GM18858 (cell line): Measurements from ENCODE around the gene TBXAS1.
"Not testable (repeated sequence)": the region's sequence is repeated elsewhere in the genome, so short reads cannot be mapped to it uniquely, and the experiment has no call there.

Experiments
- ATAC-seq: cut with Tn5 transposase; IDR thresholded peaks from one replicate; pipeline ENCODE4 v1.9.1; 2021; ENCODE audit not compliant: unreplicated experiment

TBXAS1 gene

DNA sequence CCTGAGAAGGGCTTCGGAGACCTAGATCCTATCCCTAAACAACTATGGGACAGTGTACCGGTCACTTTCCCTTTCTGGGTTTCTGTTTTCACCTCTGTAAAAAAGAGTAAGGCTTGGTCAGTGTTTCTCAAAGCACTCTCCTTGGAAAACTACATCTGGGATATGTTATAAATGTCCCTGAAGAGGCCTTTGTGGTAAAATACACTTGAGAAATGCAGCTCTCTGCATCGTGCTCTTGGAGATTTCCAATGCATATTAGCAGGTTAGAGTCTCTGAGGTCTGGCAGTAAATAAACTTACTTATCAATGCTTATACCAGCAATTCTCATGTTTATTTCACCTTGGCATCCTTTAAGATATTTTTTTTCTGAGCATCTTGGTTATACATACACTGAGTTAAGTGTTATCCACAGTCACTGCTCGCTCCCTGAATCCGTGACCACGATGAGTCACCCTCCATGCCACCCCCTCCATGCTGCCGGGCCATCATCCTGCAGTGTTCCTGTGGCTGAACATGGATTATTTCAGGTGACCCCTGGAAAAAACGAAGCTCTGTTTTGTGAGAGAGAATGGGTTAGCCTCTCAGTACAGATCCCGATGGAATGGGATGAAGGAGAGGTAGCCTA lies 3.3 kb upstream of the TBXAS1 start:
- no peak for ATAC-seq

DNA sequence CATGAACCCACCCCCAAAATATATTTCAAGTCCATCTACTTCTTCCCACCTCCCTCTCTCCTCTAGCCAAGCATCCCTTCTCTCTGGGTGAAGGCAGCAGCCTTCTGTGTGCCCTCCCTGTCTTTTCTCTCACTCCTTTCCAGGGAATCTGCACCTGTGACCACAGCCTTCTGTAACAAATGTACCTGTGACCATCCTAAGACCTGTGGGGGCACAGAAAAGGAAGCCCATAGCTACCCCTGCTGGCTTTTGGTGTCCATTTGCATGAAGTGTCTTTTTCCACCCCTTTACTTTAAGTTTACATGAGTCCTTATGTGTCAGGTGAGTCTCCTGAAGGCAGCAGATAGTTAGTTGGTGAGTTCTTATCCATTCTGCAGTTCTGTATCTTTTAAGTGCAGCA lies 2.0 kb upstream of the TBXAS1 start:
- no peak for ATAC-seq

DNA sequence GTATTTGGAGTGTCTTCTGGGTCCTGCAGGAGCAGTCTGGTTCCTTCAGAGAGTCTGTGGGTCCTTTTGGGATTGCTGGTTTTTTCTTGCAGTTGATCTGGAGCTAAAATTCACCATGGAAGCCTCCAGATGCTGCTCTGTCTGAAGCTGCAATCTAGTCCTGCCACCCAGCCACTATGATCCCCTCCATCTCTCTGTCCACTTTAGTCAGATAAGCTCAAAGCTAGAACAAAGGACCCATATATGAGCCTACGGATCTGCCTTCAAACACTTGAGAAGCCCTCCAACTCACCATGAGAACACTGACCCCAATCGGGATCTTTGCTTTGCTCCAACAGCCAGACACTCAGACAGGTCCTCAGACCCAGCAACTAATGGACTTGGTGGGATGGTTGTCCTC lies 618 bp upstream of the TBXAS1 start:
- ATAC-seq = no peak

DNA sequence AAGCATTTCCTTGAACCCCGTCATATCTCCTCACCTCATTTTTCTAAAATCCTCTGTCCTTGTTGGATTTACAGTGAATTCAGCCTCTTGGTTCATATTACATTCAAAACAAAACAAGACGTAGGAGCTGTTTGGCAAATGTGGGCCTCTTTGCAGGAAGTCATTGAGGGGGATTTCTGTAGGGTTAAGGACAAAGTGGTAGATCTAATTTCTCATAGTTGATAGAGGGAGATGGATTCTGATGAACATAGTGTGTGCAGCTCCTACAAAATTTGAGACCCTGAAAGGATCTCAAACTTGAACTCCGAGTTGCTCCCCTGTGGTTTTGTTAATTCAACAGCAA lies 682 bp downstream of the TBXAS1 start:
- no peak for ATAC-seq

DNA sequence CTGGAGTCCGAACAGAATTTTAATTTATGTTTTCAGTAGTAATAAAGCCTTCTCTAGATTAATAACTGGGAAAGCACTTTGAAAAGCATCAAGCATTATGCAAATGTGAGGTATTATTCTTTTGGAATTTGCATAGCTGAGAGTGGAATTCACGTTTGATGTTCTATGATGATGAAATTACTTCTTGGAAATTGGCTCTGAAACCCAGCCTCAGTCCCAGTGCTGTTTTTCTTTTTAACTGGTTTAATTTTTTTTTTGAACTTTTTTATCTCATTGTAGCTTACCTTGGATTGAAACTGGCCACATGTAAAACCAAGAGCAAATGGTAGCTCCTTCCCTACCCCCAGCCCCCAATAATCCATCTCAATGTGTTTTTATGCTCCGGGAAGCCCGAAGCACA lies 1.2 kb downstream of the TBXAS1 start:
- ATAC-seq = no peak

DNA sequence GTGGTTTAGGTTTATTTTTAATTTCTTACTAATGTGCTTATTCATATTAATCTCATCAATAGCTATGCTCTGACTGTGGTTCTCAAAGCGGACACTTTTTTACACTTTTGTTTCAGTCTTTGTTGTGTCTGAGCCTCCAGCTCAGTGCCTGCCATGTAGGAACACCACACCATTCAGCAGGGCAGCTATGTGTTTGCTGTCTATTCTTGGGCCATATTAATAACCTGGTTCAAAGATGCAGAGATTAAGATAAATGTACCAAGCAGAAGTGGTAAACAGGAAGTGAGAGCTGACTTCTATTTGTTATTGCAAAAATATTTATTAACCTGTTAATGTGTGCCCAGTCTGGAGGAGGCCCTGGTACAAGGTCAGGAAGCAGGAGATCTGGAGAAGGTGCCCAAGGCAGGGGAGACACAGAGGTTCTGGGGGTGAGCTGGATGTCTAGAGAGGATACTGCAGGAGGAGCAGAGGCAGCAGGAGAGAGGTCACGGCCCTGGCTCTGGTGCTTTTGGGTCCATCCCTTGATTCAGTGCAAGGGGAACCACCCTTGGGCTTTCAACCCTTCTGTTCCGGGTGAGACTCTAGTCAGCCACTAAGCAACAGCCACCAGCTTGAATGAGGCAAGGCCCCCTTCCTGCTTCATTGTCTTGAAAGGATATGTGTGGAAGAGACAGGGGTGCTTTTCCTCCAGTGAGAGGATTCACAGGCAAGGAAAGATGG lies 1.9 kb downstream of the TBXAS1 start:
- peak; percentile 34 for ATAC-seq

DNA sequence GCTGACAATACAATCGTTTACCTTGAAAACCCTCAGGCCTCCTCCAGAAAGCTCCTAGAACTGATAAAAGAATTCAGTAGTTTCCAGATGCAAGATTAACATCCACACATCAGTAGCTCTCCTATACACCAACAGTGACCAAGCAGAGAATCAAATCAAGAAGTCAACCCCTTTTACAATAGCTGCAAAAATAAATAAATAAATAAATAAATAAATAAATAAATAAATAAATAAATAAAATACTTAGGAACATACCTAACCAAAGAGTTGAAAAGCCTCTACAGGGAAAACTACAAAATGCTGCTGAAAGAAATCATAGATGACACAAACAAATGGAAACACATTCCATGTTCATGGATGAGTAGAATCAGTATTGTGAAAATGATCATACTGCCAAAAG lies 6.8 kb downstream of the TBXAS1 start:
- not testable (repeated sequence) for ATAC-seq

DNA sequence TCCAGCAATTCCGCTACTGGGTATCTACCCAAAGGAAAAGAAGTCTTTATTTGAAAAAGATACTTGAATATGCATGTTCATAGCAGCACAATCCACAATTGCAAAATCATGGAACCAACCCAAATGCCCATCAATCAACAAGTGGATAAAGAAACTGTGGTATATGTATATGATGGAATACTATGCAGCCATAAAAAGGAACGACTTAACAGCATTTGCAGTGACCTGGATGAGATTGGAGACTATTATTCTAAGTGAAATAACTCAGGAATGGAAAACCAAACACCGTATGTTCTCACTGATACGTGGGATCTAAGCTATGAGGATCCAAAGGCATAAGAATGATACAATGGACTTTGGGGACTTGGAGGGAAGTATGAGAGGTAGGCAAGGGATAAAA lies 8.2 kb downstream of the TBXAS1 start:
- ATAC-seq = not testable (repeated sequence)

DNA sequence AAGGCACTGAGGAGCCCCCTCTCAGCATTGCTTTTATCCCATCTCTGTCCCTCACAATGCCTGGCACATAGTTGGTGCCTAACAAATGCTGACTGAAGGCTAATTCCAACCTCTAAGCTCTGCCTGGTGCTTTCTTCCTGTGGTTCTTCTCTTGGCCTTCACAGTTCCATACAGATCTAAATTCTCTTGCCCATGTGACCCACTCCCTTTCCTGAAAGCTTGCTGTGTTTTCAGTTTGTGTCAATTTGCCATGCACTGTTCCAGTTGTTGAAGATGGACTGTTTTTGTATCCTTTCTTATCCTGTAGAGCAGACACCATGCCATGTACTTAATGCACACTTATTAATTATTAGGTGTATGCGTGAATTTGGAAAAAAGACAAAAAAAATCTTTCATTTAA lies 9.2 kb downstream of the TBXAS1 start:
- no peak for ATAC-seq

DNA sequence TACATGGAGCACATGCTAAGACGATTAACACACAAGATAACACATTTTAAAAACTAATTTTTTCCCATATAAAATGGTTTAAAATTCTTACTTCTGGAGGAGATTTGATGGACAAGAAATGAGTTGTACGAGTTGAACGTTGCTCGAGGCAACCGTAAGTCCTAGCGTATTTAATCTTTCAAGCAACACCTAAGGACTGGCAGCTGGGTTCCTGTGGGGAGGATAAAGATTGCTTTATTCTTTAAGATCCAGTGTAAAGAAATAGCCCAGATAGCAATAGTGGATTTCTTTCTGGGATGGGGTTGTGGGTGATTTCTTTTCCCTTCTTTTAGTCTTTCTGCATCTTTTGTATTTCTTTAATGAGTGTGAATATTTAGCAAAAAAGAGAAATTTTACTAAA lies 9.8 kb downstream of the TBXAS1 start:
- no peak for ATAC-seq

DNA sequence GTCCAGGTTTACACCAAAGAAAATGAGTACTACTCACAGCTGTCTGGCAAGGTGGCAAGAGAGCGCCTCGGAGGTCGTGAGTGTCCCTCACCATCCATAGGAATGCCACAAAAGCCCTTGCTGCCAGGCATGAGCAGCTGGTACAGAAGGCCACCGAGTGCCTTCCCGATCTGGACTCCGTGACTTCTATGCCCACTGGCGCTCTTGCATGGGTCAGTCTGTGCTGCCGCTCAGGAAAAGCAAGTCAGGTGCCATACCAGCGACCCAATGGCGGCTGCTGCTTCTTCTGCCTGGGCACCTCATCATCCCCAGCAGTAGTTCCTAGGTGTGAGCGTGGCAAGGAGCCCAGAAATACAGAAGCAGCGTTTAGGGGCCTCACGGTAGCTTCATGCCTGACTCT lies 11.7 kb downstream of the TBXAS1 start:
- no peak for ATAC-seq

DNA sequence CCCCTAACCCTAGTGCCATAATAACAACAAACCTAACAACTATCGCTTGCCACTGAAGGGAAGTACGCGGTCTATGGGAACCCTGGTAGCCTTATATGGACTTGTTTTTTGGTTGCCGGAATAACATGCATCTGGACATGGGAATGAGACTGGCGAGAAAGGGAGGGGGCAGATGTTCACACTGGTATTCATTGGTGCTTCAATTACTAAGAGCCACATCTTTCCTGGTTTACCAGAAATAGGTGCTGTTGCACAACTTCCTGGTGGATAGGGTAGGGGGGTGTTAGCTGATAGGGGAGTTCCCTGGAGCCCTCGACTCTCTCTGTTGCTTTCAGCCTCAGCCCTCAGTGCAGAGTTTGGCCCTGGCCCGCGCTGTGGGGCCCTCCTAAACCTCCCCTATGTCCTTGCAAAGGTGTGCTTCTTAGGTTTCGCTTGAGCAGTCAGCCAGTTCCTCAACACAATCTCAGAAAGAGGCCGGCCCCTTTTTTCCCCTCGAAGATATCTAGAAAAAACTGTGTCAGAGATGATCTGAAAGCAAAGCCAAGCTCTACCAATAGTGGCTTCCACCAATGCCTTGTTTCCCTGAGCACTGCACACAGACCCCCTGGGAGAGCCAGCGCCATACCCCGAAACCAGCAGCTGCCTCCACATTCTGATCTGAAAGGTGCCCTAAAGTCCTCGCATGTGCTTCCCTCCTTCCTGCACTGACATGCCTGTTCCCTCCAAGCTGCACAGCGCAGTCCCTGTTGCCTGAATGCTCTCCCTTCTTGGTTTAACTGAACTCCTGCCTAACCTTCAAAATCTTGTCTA lies 13.5 kb downstream of the TBXAS1 start:
- peak; percentile 84 for ATAC-seq

DNA sequence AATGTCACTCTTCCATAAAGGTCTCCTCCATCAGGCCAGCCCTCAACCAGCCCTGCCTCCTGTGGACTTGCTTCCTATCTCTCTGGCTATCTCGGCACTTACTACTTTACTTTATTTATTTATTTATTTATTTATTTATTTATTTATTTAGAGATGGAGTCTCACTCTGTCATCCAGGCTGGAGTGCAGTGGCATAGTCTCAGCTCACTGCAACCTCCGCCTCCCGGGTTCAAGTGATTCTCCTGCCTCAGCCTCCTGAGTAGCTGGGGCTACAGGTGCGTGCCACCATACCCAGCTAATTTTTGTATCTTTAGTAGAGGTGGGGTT lies 14.1 kb downstream of the TBXAS1 start:
- ATAC-seq = not testable (repeated sequence)

DNA sequence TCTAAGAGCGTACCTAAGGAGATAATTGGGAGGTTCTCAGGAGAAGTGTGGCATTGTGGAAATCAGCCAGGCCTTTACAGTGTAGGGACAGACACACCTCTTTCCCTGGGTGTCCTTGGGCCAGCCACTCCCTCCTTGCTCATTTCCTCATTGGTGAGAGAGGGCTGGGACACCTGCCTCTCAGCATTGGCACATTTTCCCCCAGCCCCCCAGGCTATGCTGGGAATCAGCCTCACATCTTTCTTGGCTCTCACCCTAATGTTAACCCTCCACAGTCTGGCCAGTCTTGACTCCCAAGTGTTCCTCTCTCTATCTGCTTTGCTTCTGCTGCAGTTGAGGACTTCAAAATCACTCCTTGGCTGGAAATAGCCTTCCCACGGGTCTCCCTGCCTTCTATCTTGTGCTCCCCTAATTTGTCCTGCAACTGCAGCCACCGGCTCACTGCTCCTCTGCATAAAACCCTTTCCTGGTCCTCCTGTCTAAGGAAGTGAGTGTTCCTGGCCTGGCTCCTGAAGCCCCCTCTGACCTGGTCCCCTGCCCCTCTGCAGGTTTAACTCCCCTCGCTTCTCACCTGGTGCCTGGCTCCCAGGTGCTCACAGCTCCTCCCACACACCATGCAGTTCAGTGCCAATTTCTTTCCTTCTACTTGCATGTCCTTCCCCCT lies 15.8 kb downstream of the TBXAS1 start:
- no peak for ATAC-seq

DNA sequence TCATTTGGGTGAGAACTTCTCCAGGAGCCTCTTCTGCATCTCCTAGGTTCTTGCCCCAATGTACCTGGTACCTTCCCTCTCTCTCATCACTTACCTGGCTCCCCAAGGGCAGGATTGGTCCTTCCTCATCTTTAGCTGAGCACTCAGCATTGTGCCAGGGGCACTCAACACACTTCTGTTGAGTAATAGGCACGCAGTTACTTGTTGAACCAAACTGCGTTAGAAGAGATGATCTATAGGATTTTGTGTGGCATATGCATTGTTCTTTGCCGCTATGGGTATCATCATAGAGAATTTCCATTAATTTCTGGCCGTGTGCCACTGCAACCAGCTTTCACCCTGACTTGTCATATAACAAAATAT lies 16.4 kb downstream of the TBXAS1 start:
- no peak for ATAC-seq

DNA sequence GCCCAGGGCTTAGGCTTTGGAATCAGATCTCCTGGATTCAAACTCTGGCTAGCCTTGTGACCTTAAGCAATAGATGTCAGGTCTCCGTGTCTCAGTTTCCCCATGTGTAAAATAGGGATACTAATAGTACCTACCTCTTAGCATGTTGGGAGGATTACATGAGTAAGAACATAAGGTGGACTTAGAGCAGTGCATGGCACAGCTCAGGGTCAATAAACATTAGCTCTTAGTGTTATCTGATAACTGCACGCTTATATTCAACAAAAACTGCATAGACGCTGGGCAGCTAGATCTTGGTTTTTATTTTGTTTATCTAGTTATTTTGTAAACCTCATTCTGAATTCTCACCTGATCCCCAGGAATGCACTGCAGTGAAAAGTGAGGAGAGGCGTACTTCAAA lies 17.2 kb downstream of the TBXAS1 start:
- ATAC-seq = no peak

DNA sequence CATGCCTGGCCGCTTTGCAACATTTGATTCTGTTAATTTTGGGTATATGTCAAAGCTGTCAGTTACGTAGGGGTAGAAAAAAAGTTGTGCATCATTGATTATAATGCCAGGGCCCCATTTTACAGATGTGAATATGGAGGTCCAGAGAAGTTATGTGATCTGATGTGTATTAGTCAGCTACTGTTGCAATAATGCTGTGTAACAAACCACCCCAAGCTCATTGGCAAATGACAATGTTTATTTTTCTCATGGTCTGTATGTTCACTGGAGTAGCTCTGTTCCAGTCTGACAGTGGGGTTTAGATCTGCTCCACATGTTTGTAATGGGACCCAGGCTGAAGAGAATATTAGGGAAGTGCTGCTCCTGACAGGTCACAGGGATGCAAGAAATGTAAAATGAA lies 19.2 kb downstream of the TBXAS1 start:
- ATAC-seq = no peak

DNA sequence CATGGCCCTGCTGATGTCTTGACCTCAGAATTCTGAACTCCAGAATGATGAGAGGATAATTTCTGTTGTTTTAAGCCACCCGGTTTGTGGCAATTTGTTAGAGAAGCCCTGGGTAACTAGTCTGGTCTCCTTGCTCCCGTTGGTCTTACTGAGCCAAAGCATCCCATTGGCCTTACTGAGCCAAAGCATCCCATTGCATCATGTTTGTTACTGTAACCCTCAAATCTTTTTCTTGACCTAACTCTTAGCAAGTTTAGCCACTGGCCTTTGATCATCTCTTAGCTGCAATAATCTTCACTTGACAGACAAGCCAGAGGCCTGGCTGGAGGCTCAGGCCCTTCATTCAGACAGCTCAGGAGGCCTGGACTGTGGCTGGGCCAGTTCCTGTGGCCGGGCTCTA lies 21.8 kb downstream of the TBXAS1 start:
- no peak for ATAC-seq

DNA sequence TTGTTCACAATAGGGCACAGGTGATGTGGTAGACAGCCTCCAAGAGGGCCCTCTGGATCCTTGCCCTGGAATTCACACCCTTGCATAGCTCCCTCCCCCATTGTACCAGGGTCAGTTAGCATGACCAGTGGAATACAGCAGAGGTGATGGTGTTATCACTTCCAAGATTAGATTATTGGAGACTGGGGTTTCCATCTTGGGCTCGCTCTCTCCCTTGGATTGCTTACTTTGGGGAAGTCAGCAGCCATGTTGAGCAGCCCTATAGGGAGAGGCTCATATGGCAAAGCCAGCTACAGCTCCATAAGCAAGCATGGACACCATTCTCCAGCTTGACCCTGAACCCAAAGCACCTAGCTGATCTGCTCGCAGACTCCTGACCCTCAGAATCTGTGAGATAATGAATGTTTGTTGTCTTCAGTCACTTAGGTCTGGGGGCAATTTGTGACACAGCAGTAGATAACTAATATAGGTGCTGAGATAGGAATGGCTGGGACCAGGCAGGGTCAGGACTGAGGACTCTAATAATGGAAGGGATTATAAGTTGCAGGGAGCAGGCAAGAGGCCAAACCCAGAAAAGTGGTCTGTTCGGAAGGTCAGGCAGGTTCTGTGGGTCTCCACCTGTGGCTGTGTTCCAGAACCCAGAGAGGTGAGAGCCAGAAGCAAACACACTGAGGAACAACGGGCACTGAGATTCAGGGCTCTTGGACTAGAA lies 22.9 kb downstream of the TBXAS1 start:
- ATAC-seq = no peak

DNA sequence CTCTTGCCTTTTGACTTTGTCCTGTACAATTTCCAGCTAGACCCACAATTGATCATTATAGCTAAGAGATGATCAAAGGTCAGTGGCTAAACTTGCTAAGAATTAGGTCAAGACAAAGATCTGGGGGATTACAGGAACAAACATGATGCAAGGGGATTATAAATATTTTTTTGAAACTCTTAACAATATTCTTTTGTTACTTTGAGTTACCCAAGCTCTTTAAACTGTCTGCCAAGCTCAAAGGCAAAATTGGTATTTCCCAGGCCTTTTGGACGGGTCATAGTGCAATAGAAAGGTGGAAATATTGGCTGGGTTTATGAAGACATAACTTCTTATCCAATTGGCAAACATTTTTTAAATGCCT lies 23.4 kb downstream of the TBXAS1 start:
- ATAC-seq = no peak

DNA sequence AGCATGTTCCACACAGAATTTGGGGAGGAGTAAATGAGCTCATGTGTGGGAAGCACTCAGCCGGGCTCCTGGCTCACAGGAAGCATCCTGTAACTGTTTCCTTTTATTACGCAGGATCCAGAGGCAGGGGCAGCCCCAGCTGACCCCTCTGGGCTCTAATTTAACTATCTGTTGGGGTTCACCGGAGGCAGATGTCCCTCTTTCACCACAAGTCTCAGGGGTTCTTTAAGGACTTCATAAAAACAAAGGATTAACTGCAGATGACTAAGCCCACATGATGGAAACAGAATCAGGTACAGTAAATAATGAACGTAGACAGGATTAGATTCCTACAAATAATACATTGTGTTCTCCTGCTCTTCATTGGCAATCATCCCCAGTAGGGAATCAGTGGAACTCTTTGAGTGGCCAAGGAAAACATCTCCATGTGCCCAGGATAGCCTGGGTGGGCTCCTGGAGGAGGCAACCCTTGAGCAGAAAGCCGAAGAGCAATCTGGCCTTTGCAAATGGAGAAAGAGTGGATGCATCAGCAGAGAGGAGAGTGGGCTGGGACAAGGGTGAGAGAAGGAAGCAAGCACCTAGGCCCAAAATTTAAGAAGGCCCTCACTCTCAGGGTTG lies 24.6 kb downstream of the TBXAS1 start:
- no peak for ATAC-seq
